GM21786 (cell line): ENCODE measurements around the gene ANKS1A.

ENCODE experiments used
- ATAC-seq: cut with Tn5 transposase; IDR thresholded peaks from one replicate; pipeline ENCODE4 v1.9.1; 2021; ENCODE audit not compliant: unreplicated experiment

The ANKS1A gene

GRCh38 chr6:35017411-35018181 lies 128.5 kb downstream of the ANKS1A start:
- ATAC-seq = no peak

DNA sequence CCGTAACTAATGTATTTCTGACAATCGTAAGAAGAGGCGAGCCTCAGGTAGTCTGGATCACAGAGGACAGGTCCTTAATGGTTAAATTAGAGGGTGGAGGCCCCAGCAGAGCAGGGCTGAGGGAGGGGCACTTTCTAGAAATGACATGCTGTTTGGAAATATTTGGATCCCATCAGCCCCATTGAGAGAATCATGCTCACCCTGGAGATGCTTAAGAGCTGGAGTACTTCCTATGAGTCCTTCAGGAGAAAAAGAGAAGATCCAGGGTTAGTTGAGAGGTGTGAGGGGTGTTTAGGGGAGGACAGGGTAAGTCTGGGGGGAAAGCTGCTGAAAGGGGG lies 129.1 kb downstream of the ANKS1A start:
- ATAC-seq = no peak

GRCh38 chr6:35018746-35019145 lies 129.7 kb downstream of the ANKS1A start:
- ATAC-seq = no peak

DNA sequence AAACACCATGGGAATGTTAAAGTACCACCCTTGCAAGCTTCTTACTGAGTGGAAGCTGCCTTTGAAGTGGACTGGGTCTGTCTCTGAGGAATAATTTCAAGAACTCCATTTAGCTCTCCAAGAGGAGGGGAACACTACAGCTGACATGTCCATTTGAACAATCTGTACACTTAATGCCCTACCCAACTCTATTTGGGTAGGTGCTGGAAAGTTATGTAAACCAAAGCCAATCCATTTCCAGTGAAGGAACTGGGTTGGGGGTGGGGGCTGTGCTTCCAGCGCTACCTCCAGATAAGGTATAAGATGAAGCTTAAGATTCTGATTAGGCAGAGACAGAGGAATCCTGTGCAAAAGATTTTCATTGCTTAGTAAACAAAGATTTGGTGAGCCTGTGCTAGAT lies 130.1 kb downstream of the ANKS1A start:
- no peak for ATAC-seq

GRCh38 chr6:35019831-35020230 lies 130.8 kb downstream of the ANKS1A start:
- ATAC-seq = no peak

- ATAC-seq = no peak
These were observed 131.9 kb downstream of the ANKS1A start for GRCh38 chr6:35021004-35021403.

DNA sequence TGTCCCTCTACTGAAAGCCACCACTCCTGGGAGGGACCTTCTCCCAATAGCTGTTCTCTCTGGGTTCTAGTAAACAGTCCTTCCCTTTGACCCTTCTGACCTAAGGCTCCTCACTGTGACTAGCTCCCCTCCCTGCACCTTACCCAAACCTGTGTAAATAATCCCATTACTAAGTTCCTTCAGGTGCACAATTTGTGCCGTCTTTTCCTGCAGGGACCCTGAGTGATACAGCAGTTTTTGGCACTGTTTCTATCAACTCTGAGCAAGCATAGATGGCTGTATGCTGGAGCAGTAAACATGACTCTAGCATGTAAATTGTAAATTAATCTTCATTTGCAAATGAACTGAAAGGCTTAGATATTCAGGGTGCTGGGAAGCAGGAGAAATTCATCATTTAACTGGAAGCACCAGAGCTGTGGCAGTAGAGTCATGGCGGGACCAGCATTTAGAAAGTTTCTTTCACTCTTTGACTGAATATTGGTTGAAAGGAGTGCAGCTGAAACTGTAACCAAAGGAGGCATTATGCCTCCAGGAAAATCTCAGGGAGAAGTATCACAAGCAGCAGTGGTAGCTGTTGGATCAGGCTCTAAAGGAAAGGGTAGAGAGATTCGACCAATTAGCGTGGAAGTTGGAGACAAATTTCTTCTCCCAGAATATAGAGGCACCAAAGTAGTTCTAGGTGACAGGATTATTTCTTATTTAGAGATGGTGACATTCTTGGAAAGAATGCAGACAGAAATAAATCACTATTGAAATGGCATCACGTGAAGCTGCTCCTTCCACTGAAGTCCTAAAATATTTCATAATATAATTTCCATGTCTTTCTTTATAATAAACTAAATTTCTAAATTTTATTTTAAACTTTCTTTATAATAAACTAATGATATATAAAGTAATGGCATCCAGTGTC lies 134.3 kb downstream of the ANKS1A start:
- ATAC-seq = no peak

DNA sequence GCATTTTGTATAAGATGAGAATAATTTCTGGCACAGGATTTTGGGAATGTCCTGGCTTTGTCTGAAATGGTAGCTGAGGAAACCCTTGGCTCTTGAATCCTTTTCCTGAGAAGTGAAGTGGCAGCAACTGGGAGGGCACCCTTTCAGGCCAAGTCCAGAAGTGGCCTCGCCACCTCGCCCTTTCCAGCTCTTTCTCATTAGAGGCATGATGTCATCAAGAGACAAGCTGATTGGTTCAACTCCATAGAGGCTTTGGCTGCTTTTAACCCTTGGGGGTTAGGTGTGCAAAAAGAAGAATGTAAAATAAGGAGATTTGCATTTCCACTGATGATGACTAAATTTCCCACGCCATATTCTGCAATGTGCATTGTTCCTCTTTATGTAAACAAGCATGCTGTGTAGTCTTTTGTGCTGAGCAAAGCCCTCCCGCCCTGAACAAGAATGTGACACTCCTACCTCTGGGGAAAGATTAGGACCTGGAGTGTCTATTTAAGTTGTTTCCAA lies 135.5 kb downstream of the ANKS1A start:
- no peak for ATAC-seq

DNA sequence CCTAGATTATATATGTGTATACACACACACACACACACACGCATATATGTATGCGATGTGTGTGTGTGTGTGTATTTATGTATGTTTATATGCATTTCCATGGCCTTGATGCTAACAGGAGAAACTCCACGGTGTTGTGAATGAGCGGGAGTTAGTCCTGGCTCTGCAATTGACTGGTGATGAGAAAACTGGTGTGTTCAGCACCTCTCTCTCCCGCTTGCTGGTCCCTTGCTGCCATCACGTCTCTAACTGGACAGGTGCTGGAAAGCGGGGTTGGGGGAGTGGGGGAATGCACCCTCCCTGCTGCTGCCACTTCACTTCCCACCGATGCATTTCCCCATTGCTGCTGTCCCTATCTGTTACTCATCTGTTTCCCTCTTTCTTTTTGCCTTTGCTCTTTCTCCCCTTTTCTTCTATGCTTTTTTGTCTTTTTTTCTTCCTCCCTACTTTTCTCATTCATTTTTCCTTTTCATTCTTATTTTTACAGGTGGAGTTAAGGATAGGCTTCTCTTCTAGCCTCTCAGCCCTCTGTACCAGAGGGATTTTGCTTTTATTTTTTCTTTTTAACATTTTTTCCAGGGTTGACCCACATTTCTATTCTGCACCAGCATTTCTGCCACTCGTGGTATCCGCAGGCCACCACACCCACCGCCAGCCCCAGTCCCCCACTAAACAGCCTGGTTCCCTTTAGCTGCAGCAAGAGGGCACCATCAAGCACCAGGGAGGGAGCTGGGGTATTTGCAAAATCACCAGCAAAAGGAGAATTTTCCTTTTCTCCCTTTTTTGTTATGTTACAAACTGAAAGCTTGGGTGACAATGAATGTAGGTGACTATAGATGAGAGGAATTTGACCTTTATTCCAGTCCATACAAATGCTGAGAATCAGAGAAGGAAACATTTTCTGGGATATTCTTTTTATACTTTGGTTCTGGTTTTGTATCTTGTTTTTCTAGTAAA lies 136.5 kb downstream of the ANKS1A start:
- ATAC-seq = no peak

- no peak for ATAC-seq
These were observed 137.6 kb downstream of the ANKS1A start for GRCh38 chr6:35026434-35027222.

DNA sequence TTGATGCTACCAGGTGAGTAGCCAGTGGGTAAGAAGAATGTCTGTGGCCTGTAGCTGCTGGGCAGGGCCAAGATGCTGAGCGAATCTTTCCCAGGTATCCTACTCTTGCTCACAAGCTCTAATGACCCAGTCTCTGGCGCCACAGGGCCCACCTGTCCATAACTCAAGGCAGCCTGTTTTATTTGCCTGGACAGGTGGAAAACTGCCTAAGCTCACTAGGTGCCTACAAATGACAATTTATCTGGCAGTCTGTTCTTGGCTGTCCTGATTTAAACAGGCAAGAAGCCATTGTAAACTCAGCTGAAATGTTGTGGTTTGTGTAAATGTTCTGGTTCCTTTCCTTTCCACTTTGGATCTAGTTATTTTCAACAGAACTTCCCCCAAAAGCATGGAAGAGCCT lies 138.8 kb downstream of the ANKS1A start:
- no peak for ATAC-seq

GRCh38 chr6:35028781-35029769 lies 140.0 kb downstream of the ANKS1A start:
- ATAC-seq = no peak

DNA sequence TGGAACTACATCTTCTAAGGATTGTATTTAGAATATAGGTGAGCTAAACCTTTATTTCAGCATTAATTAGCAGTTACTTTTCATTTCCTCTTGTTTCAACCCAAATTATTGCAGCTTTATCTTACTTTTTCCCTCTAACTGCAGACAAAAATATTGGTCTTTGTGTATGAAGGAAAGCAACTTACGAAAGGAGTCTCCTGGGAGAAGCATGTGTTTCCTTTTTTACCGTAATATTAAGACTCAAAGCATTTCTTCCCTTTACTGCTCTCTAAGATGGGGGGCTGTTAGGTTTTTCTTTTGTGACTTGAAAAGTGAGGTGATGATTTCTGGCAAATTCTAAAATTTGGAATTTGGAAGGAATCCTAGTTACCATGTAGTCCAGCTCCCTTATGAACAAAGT lies 141.0 kb downstream of the ANKS1A start:
- ATAC-seq = no peak

GRCh38 chr6:35031611-35032529 lies 142.8 kb downstream of the ANKS1A start:
- no peak for ATAC-seq

GRCh38 chr6:35033683-35034082 lies 144.6 kb downstream of the ANKS1A start:
- no peak for ATAC-seq

DNA sequence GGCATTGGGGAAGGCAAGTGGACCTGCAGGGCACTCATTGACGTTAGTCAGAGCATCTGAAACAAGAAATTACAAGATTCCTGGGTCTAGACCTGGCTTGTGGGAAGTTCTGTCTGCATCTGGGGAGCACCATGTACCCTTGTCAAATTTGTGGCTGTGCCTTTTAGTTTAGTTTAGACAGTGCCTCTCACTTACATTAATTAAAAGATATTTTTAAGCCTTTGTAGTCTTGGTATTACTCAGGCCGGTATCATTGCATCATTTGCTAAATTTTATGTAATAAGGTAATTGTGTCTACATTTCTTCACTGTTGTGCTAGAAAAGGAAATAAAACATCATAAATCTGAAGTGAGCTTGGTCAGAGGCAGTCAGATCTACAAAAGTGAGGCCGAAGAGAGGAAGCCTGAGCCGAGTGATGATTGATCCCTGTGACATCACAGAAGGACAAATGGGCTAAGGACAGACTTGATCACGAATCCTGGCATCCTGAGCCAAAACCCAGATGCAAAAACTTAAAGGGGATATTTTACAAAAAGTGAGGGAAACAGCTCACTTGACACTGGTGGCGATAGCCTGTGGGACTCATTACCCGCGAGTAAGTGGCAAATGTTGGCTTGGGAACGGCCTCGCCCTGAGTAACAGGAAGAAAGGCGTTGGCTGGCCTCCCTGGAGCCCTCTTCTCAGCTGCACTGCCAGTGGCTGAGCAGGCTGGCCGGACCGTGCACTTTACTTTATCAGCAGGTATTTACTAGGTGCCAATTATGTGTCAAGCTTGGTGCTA lies 145.5 kb downstream of the ANKS1A start:
- no peak for ATAC-seq

DNA sequence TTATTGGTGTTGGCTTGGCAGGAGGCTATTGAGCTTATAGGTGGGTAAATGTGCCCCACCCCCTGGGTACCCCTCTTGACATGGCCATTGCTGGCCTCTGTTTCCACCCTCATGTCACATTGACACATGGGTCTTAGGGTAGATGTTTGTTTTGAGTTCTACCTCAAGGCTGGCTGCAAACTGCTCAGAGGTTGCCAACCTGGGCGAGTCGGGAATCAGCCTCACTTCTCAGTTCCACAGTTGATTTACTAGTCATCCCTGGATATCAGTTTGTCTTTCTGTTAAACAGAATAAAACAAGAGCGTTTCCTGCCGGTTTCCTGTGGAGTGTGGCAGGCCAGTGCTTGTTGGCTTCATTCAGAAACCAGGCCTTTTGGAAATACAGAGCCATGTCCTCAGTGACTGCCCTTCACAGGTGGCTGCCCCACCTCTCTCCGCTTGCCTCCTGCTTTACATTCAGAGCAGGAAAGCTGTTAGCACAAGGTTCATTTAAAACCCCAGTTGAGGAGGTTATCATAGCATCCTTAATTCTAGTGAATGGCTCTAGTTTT lies 146.5 kb downstream of the ANKS1A start:
- ATAC-seq = no peak
